CD4-positive, alpha-beta T cell treated with Interleukin-2 at 100 ng/mL for 4 hours (primary cell): Measurements from ENCODE around the gene SIRT4.
"Not testable (repeated sequence)": the region's sequence is repeated elsewhere in the genome, so short reads cannot be mapped to it uniquely, and the experiment has no call there.

ENCODE experiments used
- DNase-seq: peaks from one replicate; pipeline ENCODE4 v3.0.0-alpha.2; 2020; ENCODE audit warnings: low spot score

The SIRT4 gene

DNA sequence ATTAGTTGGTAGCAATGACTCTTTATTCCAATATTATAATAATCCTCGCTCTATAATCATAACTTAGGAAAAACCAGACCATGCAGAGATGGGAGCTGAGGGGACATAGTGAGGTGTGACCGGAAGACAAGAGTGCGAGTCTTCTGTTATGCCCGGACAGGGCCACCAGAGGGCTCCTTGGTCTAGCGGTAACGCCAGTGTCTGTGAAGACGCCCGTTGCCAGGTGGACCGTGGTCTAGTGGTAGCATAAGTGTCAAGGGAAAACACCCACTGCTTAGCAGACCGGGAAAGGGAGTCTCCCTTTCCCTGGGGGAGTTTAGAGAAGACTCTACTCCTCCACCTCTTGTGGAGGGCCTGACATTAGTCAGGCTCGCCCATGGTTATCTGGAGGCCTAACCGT is 33.3 kb downstream of the SIRT4 start:
- DNase-seq: peak; percentile 5

GRCh38 chr12:120336392-120336791 is 34.3 kb downstream of the SIRT4 start:
- DNase-seq: not testable (repeated sequence)

DNA sequence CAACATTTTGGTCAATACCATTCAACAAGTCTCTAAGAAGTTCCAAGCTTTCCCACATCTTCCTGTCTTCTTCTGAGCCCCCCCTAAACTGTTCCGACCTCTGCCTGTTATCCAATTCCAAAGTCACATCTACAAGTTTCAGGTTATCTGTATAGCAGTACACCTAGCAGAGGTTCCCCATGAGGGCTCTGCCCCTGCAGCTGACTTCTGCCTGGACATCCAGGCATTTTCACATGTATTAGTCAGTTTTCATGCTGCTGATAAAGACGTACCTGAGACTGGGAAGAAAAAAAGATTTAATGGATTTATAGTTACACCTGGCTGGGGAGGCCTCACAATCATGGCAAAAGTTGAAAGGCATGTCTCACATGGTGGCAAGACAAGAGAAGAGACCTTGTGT is 35.6 kb downstream of the SIRT4 start:
- no peak for DNase-seq

- DNase-seq: no peak
Measured at GRCh38 chr12:120339256-120339655, 37.1 kb downstream of the SIRT4 start.

GRCh38 chr12:120342175-120343038 is 40.3 kb downstream of the SIRT4 start:
- DNase-seq: no peak

DNA sequence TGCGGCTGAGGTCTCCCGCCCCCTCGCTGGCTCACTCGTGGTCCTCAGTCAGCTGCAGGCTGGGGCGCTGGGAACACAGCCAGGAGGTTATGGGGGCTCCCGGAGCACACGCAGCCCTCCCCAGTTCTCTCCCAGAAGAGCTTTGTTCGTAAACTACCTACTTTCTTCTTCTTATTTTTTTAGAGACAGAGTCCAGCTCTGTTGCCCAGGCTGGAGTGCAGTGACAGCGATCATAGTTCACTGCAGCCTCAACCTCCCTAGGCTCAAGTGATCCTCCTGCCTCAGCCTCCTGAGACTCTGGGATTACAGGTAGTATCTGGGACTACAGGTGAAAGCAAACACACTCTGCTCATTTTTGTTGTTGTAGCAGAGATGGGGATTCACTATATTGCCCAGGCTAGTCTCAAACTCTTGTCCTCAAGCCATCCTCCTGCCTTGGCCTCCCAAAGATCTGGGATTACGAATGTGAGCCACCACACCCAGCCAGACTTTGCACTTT is 41.0 kb downstream of the SIRT4 start:
- no peak for DNase-seq

GRCh38 chr12:120343692-120344091 is 41.6 kb downstream of the SIRT4 start:
- no peak for DNase-seq

DNA sequence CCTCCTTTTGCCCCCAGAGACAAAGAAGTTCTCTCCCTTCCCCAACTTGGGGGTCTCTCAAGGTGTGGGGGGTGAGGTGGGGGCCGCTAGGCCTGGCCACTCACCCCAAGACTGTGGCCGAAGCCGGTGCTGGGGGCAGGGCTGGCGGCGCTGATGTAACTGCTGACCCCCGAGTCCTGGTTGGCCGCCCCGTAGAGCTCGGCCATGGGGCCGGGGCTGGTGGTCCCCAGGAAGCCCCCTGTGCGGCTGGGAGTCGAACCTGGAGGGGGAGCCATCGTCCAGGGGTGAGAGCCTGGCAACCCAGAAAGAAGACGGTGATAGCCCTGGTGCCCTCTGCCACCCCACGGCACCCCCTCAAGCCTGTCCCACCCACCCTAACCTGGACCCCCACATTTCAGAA is 43.9 kb downstream of the SIRT4 start:
- DNase-seq: no peak

GRCh38 chr12:120346681-120347080 is 44.6 kb downstream of the SIRT4 start:
- no peak for DNase-seq

DNA sequence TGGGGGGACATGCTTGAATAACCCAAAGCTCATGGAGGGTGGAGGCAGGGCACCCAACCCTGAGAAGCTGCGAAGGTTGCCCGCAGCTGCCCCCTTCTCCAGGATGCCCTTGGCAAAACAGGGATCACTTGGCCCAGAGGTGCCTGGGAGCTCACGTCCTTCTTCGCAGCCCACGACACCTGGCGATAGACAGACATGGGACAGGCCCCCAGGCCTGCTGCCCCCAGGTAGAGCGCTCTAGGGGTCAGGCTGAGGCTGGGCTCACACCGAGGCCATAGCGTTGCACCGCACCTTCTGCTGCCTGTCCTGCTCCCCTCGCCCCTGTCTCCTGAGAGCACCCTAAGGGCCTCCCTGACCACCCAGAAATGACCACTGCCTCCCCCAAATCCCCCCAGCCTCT is 45.6 kb downstream of the SIRT4 start:
- DNase-seq: no peak

GRCh38 chr12:120350576-120351350 is 48.6 kb downstream of the SIRT4 start:
- no peak for DNase-seq

GRCh38 chr12:120352117-120352516 is 50.0 kb downstream of the SIRT4 start:
- DNase-seq: no peak

DNA sequence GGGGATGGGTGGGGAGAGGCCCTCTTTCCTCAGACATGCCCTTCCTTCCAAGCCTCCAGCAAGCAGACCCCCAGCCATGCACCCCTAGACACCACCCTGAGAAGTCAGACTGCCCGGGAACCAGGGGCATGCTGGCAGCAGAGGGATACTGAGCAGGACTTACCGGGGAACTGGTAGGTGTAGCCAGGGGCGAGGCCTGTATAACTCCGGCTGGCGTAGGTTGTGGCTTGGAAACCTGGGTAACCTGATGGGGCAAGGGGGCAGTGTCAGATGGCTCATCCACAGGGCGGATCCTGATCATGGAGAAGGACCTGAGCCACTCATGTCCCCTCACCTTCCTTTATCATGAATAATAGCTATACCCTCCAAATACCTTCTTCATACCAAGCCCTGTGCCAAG is 51.0 kb downstream of the SIRT4 start:
- no peak for DNase-seq

- no peak for DNase-seq
Measured at GRCh38 chr12:120353556-120354317, 51.6 kb downstream of the SIRT4 start.

DNA sequence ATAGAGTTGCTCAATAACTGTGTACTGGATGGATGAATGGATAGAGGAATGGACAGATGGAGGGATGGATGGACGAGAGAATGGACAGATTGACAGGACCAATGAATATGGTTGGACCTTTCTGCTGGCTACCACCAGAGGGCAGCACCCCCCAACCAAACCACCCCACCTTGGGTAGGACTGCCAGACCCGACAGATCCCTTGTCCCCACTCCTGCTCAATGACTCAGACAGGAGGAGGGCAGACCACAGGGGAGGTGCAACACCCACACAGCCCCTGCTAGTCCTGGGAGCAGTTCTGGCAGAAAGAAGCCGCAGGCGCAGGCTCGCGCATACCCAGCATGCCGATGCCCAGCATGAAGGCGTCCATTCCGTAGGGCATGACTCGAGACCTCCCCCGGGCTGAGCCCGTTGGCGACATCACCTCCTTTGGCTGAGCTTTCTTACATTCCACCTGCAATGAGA is 54.5 kb downstream of the SIRT4 start:
- peak; percentile 74 for DNase-seq

GRCh38 chr12:120357104-120357503 is 55.0 kb downstream of the SIRT4 start:
- no peak for DNase-seq

- no peak for DNase-seq
Measured at GRCh38 chr12:120358412-120359100, 56.4 kb downstream of the SIRT4 start.

DNA sequence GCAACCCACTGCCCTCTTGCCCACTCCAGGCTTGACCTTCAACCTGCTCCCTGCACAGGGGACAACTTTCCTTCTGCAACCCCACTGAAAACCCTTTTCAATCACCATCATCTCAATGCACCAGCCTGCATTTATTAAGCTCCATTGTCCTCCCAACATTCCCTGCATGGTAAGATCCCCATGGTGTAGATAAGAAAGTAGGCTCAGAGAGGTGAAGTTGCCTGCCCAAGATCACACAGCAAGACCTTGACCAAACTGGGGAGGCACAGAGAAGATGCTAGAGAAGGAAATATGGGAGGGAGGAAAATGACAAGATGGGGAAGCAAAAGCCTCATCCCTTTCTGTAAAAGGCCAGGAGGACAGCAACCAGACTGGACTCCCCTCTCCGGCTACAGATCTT is 57.0 kb downstream of the SIRT4 start:
- DNase-seq: no peak

- DNase-seq: no peak
Measured at GRCh38 chr12:120361506-120362208, 59.5 kb downstream of the SIRT4 start.
